Smooth muscle cell (in vitro differentiated cells): ENCODE measurements around the gene TRPM3. TPM values are rescaled to one million over a fixed set of nuclear protein-coding genes. Genes with fewer than 3 reads are reported as not detected.

Experiments used
- DNase-seq: peaks from one replicate; lab custom pipeline; 2025; ENCODE audit not compliant: unreplicated experiment; lab: John Stamatoyannopoulos, UW
- H2AFZ ChIP-seq: fragments of 200-600 bp; sonication (generic); 2 replicates; pipeline ENCODE4 v1.6.0; 2016; ENCODE audit warnings: antibody characterized with exemption, low read depth, mild to moderate bottlenecking
- H3F3A ChIP-seq: fragments of 200-600 bp; sonication (generic); 2 replicates; pipeline ENCODE4 v1.6.0; 2017; ENCODE audit warnings: antibody characterized with exemption, low read depth
- H3K27ac ChIP-seq: fragments of 200-600 bp; sonication (generic); 2 replicates; pipeline ENCODE4 v1.5.1; 2016; ENCODE audit warnings: low read depth, mild to moderate bottlenecking
- H3K27me3 ChIP-seq: fragments of 200-600 bp; sonication (generic); 2 replicates; pipeline ENCODE4 v1.6.1; 2016; ENCODE audit warnings: low read depth, mild to moderate bottlenecking
- H3K36me3 ChIP-seq: fragments of 200-600 bp; sonication (generic); 2 replicates; pipeline ENCODE4 v1.5.1; 2016; ENCODE audit warnings: low read depth
- H3K4me1 ChIP-seq: fragments of 200-600 bp; sonication (generic); 2 replicates; pipeline ENCODE4 v1.5.1; 2016; ENCODE audit warnings: low read depth
- H3K4me2 ChIP-seq: fragments of 200-600 bp; sonication (generic); 2 replicates; pipeline ENCODE4 v1.6.0; 2016; ENCODE audit warnings: mild to moderate bottlenecking
- H3K4me3 ChIP-seq: fragments of 200-600 bp; sonication (generic); 2 replicates; pipeline ENCODE4 v1.5.1; 2016; ENCODE audit warnings: mild to moderate bottlenecking
- H3K79me2 ChIP-seq: fragments of 200-600 bp; sonication (generic); 2 replicates; pipeline ENCODE4 v1.6.0; 2016; ENCODE audit warnings: low read depth, mild to moderate bottlenecking
- H3K9ac ChIP-seq: fragments of 200-600 bp; sonication (generic); 2 replicates; pipeline ENCODE4 v1.6.0; 2016; ENCODE audit warnings: low read depth
- H3K9me3 ChIP-seq: fragments of 200-600 bp; sonication (generic); replicated peaks from 2 replicates; pipeline ENCODE4 v1.5.1; 2016; ENCODE audit warnings: low read depth
- H4K20me1 ChIP-seq: fragments of 200-600 bp; sonication (generic); 2 replicates; pipeline ENCODE4 v1.6.0; 2016; ENCODE audit warnings: low read depth
- CTCF ChIP-seq: fragments of 200-600 bp; sonication (generic); IDR thresholded peaks from 2 replicates; pipeline ENCODE4 v1.5.1; 2017; ENCODE audit warnings: borderline replicate concordance, mild to moderate bottlenecking, antibody characterized with exemption; ENCODE audit not compliant: insufficient read depth, poor library complexity, severe bottlenecking
- WGBS: methylation state at CpG from one replicate; pipeline ENCODE4 v1.1.7; 2016; ENCODE audit warnings: low lambda C conversion rate; 5-methylcytosine and 5-hydroxymethylcytosine counted together
- polyA plus RNA-seq: library from polyadenylated mRNA; unstranded; fragments of >200 nt; fragmentation: Nextera tagmentation; extraction: Ambion mirVana; gene quantifications from 2 replicates; pipeline ENCODE4 v1.2.1, GENCODE V29; 2016
- total RNA-seq: library from RNA; depleted of rRNA; stranded (reverse); fragments of >200 nt; gene quantifications from 2 replicates; pipeline ENCODE4 v1.2.3, GENCODE V29; 2014

The TRPM3 gene
- total and polyA plus RNA-seq, 2 experiments from 2014 or later = not detected

GRCh38 chr9:71108937-71109336 is 12.5 kb downstream of the TRPM3 start:
- no peak overlapping the region for H3K9ac ChIP-seq
- H3K27me3 ChIP-seq = no peaks in the 10 kb centered on the region
- H3K4me1 ChIP-seq = peaks cover 13% of the 10 kb centered on the region
- 33% methylated on average over 2 of the region's 2 CpGs for WGBS
- H3K79me2 ChIP-seq = no peaks in the 10 kb centered on the region
- H3K36me3 ChIP-seq = no peaks in the 10 kb centered on the region
- no peaks in the 10 kb centered on the region for H4K20me1 ChIP-seq
- no peak overlapping the region for H2AFZ ChIP-seq
- DNase-seq = no peak
- TF ChIP-seq CTCF = no peak
- no peak overlapping the region for H3K4me2 ChIP-seq
- no peak overlapping the region for H3K27ac ChIP-seq
- H3K4me3 ChIP-seq = no peak overlapping the region
- no peaks in the 10 kb centered on the region for H3K9me3 ChIP-seq
- H3F3A ChIP-seq = no peaks in the 10 kb centered on the region

- Histone ChIP-seq H4K20me1 (no peaks in the 10 kb centered on the region), H2AFZ (no peak overlapping the region), H3K4me2 (no peak overlapping the region), H3K79me2 (no peaks in the 10 kb centered on the region), H3K27me3 (no peaks in the 10 kb centered on the region), H3F3A (no peaks in the 10 kb centered on the region), H3K9me3 (no peaks in the 10 kb centered on the region), H3K36me3 (no peaks in the 10 kb centered on the region), H3K4me1 (peaks cover 13% of the 10 kb centered on the region), H3K4me3 (no peak overlapping the region), H3K27ac (no peak overlapping the region), H3K9ac (no peak overlapping the region)
- no peak for TF ChIP-seq CTCF
- no peak for DNase-seq
- WGBS = 93% methylated on average over 5 of the region's 5 CpGs
Measured at GRCh38 chr9:71106992-71107391, 14.4 kb downstream of the TRPM3 start.

- 100% methylated on average over 1 of the region's 1 CpG for WGBS
- no peak for TF ChIP-seq CTCF
Measured at GRCh38 chr9:71105192-71105591, 16.2 kb downstream of the TRPM3 start.

GRCh38 chr9:71098801-71099200 is 22.6 kb downstream of the TRPM3 start:
- H2AFZ ChIP-seq = no peak overlapping the region
- H3K4me3 ChIP-seq = no peak overlapping the region
- no peaks in the 10 kb centered on the region for H3K9me3 ChIP-seq
- no peak overlapping the region for H3K9ac ChIP-seq
- 68% methylated on average over 2 of the region's 2 CpGs for WGBS
- H3K27ac ChIP-seq = no peak overlapping the region
- no peaks in the 10 kb centered on the region for H3F3A ChIP-seq
- TF ChIP-seq CTCF = no peak
- no peaks in the 10 kb centered on the region for H3K4me1 ChIP-seq
- H3K79me2 ChIP-seq = no peaks in the 10 kb centered on the region
- no peaks in the 10 kb centered on the region for H3K27me3 ChIP-seq
- no peaks in the 10 kb centered on the region for H4K20me1 ChIP-seq
- no peaks in the 10 kb centered on the region for H3K36me3 ChIP-seq
- no peak for DNase-seq
- no peak overlapping the region for H3K4me2 ChIP-seq

More at GRCh38 chr9:71105192-71105591, 16.2 kb downstream of the TRPM3 start:
- Histone ChIP-seq H3K36me3 (no peaks in the 10 kb centered on the region), H3K4me2 (no peak overlapping the region), H3K9ac (no peak overlapping the region), H2AFZ (no peak overlapping the region), H3K4me1 (peaks cover 7% of the 10 kb centered on the region), H3K4me3 (no peak overlapping the region), H3K27me3 (no peaks in the 10 kb centered on the region), H3K9me3 (no peaks in the 10 kb centered on the region), H3K27ac (no peak overlapping the region), H4K20me1 (no peaks in the 10 kb centered on the region), H3K79me2 (no peaks in the 10 kb centered on the region), H3F3A (no peaks in the 10 kb centered on the region)
- DNase-seq = no peak
